HCT116 (cell line): ENCODE measurements around the gene OCSTAMP. TPM values are rescaled to one million over a fixed set of nuclear protein-coding genes. Genes with fewer than 3 reads are reported as not detected.

Source experiments
- ATAC-seq: fragments of 200-7000 bp; cut with Tn5 transposase; 2 replicates; pipeline ENCODE4 v1.9.1; 2020; ENCODE audit warnings: mild to moderate bottlenecking, moderate library complexity
- BruUV-seq: library from RNA; stranded (reverse); fragments of 400-500 nt; replicated peaks from 2 replicates; lab custom pipeline; 2021; lab: Mats Ljungman, UMichigan
- CTCF ChIA-PET: fragments of 300-600 bp; sonication (Branson Sonifier 250); formaldehyde crosslinking; loops from one replicate; lab custom pipeline; 2021; ENCODE audit warnings: antibody characterized with exemption; lab: Charles Lee
- POLR2A ChIA-PET: fragments of 300-600, 350-600 bp; sonication (Branson Sonifier 250); formaldehyde crosslinking; loops from one replicate; lab custom pipeline; 2021; ENCODE audit warnings: antibody characterized with exemption; lab: Charles Lee
- RAD21 ChIA-PET, 2 experiments: fragments of 300-600 bp; sonication (Branson Sonifier 250); formaldehyde crosslinking; loops; one replicate each; lab custom pipeline; 2023; ENCODE audit warnings: low total read pairs in 2 of 2; ENCODE audit not compliant: uncharacterized antibody in 2 of 2, unreplicated experiment in 2 of 2, low non-redundant PET in 1 of 2; lab: Charles Lee
- DNase-seq: peaks from one replicate; pipeline ENCODE4 v3.0.0-alpha.2; 2010; ENCODE audit warnings: low read depth, low spot score
- H2AFZ ChIP-seq: fragments of 200-600 bp; shearing (Covaris generic), sonication (generic); 2 replicates; pipeline ENCODE4 v1.6.1; 2017; ENCODE audit warnings: low read depth, mixed run types, mixed read lengths, antibody characterized with exemption, low read length; ENCODE audit not compliant: poor library complexity, severe bottlenecking
- H3K27ac ChIP-seq: 2 replicates; pipeline ENCODE4 v1.5.1; 2012; ENCODE audit warnings: low read depth, low read length
- H3K27me3 ChIP-seq: fragments of 200-600 bp; sonication (generic); 2 replicates; pipeline ENCODE4 v1.6.1; 2016; ENCODE audit warnings: mixed run types, low read length, mixed read lengths; ENCODE audit not compliant: insufficient read depth
- H3K36me3 ChIP-seq, 2 experiments: fragments of 200-500 bp in 1 of 2; fragments of 200-600 bp in 1 of 2; sonication (Bioruptor generic) in 1 of 2; sonication (generic) in 1 of 2; 2 replicates each; pipeline versions ENCODE4 v1.5.1 to v1.6.1; 2014 to 2016; ENCODE audit warnings: low read length in 2 of 2, inconsistent platforms in 1 of 2, mixed read lengths in 1 of 2, mixed run types in 1 of 2; ENCODE audit not compliant: insufficient read depth in 2 of 2, control insufficient read depth in 1 of 2
- H3K4me1 ChIP-seq, 2 experiments: fragments of 200-600 bp in 1 of 2; sonication (generic) in 1 of 2; 2 replicates each; pipeline versions ENCODE4 v1.5.1 to v1.6.1; 2012 to 2017; ENCODE audit warnings: low read length in 2 of 2, inconsistent platforms in 1 of 2, mild to moderate bottlenecking in 1 of 2, mixed read lengths in 1 of 2, mixed run types in 1 of 2, moderate library complexity in 1 of 2; ENCODE audit not compliant: insufficient read depth in 2 of 2, control insufficient read depth in 1 of 2
- H3K4me2 ChIP-seq: fragments of 200-600 bp; sonication (generic); 2 replicates; pipeline ENCODE4 v1.6.1; 2017; ENCODE audit warnings: mixed run types, low read length, mixed read lengths
- H3K4me3 ChIP-seq, 2 experiments: fragments of 200-600 bp in 1 of 2; sonication (generic) in 1 of 2; replicated peaks in 1 of 2; 2 replicates each; pipeline ENCODE4 v1.5.1; 2011 to 2016; ENCODE audit warnings: low read length in 2 of 2, control low read depth in 1 of 2, low read depth in 1 of 2, mild to moderate bottlenecking in 1 of 2, mixed read lengths in 1 of 2, mixed run types in 1 of 2
- H3K79me2 ChIP-seq: fragments of 200-600 bp; sonication (generic); 2 replicates; pipeline ENCODE4 v1.6.1; 2017; ENCODE audit warnings: mild to moderate bottlenecking, mixed run types, low read length, moderate library complexity, mixed read lengths; ENCODE audit not compliant: insufficient read depth
- H3K9ac ChIP-seq: fragments of 200-600 bp; sonication (generic); 2 replicates; pipeline ENCODE4 v1.6.1; 2016; ENCODE audit warnings: low read length, mixed read lengths
- H3K9me2 ChIP-seq: fragments of 200-600 bp; sonication (generic), shearing (Covaris generic); 2 replicates; pipeline ENCODE4 v1.6.1; 2017; ENCODE audit warnings: mixed run types, mild to moderate bottlenecking, moderate library complexity; ENCODE audit not compliant: insufficient read depth
- H3K9me3 ChIP-seq, 2 experiments: fragments of 200-500 bp in 1 of 2; fragments of 200-600 bp in 1 of 2; sonication (Bioruptor generic) in 1 of 2; sonication (generic) in 1 of 2; 2 replicates each; pipeline ENCODE4 v1.6.1; 2014 to 2017; ENCODE audit warnings: low read length in 2 of 2, mixed read lengths in 2 of 2, inconsistent platforms in 1 of 2, low read depth in 1 of 2, mild to moderate bottlenecking in 1 of 2, mixed run types in 1 of 2, moderate library complexity in 1 of 2; ENCODE audit not compliant: control insufficient read depth in 1 of 2, insufficient read depth in 1 of 2
- H4K20me1 ChIP-seq: fragments of 200-600 bp; sonication (generic), shearing (Covaris generic); 2 replicates; pipeline ENCODE4 v1.6.1; 2017; ENCODE audit warnings: mixed run types, mild to moderate bottlenecking, moderate library complexity; ENCODE audit not compliant: insufficient read depth
- CBX3 ChIP-seq: IDR thresholded peaks from 2 replicates; pipeline ENCODE4 v1.6.1; 2012; ENCODE audit warnings: low read depth
- CEBPB ChIP-seq: IDR thresholded peaks from 2 replicates; pipeline ENCODE4 v1.6.1; 2012; ENCODE audit warnings: low read depth
- ELF1 ChIP-seq: IDR thresholded peaks from 2 replicates; pipeline ENCODE4 v1.6.1; 2012; ENCODE audit warnings: low read depth, borderline replicate concordance
- EZH2 ChIP-seq: fragments of 200-600 bp; sonication (generic); IDR thresholded peaks from 2 replicates; pipeline ENCODE4 v1.6.1; 2017; ENCODE audit warnings: antibody characterized with exemption, mixed run types
- FOSL1 ChIP-seq: IDR thresholded peaks from 2 replicates; pipeline ENCODE4 v1.6.1; 2012; ENCODE audit warnings: low read depth
- JUND ChIP-seq: IDR thresholded peaks from 2 replicates; pipeline ENCODE4 v1.6.1; 2012
- POLR2AphosphoS5 ChIP-seq: IDR thresholded peaks from 2 replicates; pipeline ENCODE4 v1.6.1; 2011; ENCODE audit warnings: mild to moderate bottlenecking, low read depth, low read length, moderate library complexity
- RAD21 ChIP-seq: IDR thresholded peaks from 2 replicates; pipeline ENCODE4 v1.6.1; 2012; ENCODE audit warnings: low read depth, mild to moderate bottlenecking
- SRF ChIP-seq: IDR thresholded peaks from 2 replicates; pipeline ENCODE4 v1.6.1; 2012; ENCODE audit warnings: low read depth
- TCF7L2 ChIP-seq: IDR thresholded peaks from 2 replicates; pipeline ENCODE4 v1.7.0; 2011; ENCODE audit warnings: borderline replicate concordance, inconsistent platforms; ENCODE audit not compliant: insufficient read depth, insufficient read length; ENCODE audit errors: extremely low read depth
- ZFX ChIP-seq: fragments of 450-650 bp; IDR thresholded peaks from 2 replicates; pipeline ENCODE4 v1.6.1; 2017
- intact Hi-C: fragments of 100-400 bp; cut with micrococcal nuclease; formaldehyde crosslinking; loops from 2 replicates; pipeline ENCODE4 v1.10.0; 2022
- total RNA-seq: library from RNA; stranded (reverse); gene quantifications from one replicate; pipeline ENCODE4 v1.2.1, GENCODE V29; 2021; ENCODE audit not compliant: unreplicated experiment
- TF ChIP-seq, protein P1 (sequence below), 3 experiments: fragments of 200-600 bp in 1 of 3; sonication (generic) in 1 of 3; IDR thresholded peaks in 2 of 3; conservative IDR thresholded peaks in 1 of 3; 2 replicates each; pipeline ENCODE4 v1.5.1; 2012 to 2017; ENCODE audit warnings: low read depth in 2 of 3, low read length in 2 of 3, antibody characterized with exemption in 1 of 3, borderline replicate concordance in 1 of 3, control low read depth in 1 of 3, mild to moderate bottlenecking in 1 of 3, mixed read lengths in 1 of 3, mixed run types in 1 of 3, moderate library complexity in 1 of 3; ENCODE audit not compliant: insufficient read depth in 1 of 3
- TF ChIP-seq, protein P2 (sequence below): IDR thresholded peaks from 2 replicates; pipeline ENCODE4 v1.6.1; 2012; ENCODE audit warnings: low read depth
- TF ChIP-seq, protein P3 (sequence below): IDR thresholded peaks from 2 replicates; pipeline ENCODE4 v1.6.1; 2012

The OCSTAMP gene
- total RNA-seq, 1 experiment from 2014 or later = not detected

DNA sequence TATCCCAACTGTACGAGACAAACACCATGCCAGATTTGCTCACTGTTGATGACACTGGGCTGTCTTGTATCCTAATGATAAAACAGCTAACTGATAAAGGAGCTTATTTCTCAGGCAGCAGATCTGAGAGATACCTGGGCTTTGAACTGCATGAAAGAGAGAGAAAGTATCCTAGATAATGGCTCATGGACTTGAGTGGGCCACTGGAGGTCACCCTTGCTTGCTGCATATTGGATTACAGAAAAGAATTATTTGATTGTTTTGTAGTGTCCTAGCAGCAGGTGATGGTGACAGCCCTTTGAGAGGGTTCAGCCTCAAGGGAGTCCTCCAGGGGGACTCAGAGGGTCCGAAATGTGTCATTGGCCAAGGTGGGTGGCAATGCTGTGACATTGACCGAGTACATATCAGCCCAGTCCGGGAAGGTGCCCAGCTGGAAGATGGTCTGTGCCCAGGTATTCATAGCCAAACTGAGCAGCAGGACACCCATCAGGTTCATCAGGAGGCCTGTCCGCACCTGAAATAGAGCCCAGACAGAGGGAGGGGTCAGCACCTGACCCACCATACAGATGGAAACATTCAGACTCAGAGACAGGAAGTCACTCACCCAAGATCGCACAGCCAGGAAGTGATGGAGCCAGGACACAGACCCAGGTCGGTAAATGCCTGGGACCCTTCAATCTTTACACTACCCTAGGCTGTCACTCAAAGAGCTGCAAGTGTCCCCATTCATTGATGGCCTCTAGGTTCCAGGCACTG lies 9.4 kb upstream of the OCSTAMP start:
- Histone ChIP-seq H3K4me2 (no peak overlapping the region), H2AFZ (no peak overlapping the region), H3K4me1 (peaks cover 4 to 14% of the 10 kb centered on the region in 2 experiments; a peak in 2 of 4 replicates), H3K27ac (no peak overlapping the region), H3K4me3 (no peak overlapping the region), H3K9me2 (no peaks in the 10 kb centered on the region), H3K9me3 (no peaks in the 10 kb centered on the region), H4K20me1 (no peaks in the 10 kb centered on the region), H3K9ac (no peak overlapping the region), H3K36me3 (no peaks in the 10 kb centered on the region), H3K79me2 (no peaks in the 10 kb centered on the region), H3K27me3 (no peaks in the 10 kb centered on the region)
- ATAC-seq = no peak
- TF ChIP-seq, protein P1, sequence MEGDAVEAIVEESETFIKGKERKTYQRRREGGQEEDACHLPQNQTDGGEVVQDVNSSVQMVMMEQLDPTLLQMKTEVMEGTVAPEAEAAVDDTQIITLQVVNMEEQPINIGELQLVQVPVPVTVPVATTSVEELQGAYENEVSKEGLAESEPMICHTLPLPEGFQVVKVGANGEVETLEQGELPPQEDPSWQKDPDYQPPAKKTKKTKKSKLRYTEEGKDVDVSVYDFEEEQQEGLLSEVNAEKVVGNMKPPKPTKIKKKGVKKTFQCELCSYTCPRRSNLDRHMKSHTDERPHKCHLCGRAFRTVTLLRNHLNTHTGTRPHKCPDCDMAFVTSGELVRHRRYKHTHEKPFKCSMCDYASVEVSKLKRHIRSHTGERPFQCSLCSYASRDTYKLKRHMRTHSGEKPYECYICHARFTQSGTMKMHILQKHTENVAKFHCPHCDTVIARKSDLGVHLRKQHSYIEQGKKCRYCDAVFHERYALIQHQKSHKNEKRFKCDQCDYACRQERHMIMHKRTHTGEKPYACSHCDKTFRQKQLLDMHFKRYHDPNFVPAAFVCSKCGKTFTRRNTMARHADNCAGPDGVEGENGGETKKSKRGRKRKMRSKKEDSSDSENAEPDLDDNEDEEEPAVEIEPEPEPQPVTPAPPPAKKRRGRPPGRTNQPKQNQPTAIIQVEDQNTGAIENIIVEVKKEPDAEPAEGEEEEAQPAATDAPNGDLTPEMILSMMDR (IDR thresholded peaks at IDR 0.05 in 2 of 3, conservative IDR thresholded peaks at IDR 0.05 in 1 of 3; ENCODE audit: borderline replicate concordance in 1 of 3, insufficient read depth in 1 of 3, low read depth in 2 of 3, low read length in 2 of 3) = 0 out of 6 replicates have a peak, but pooled peaks of 2 of the 3 experiments have one; percentile 4 to 7
- peak; percentile 34; the same call in 1 of the 2 replicates for TF ChIP-seq RAD21
- no peak for TF ChIP-seq SRF
- no peak for TF ChIP-seq EZH2
- no peak for TF ChIP-seq ZFX
- DNase-seq = no peak
- no TSS peak for BruUV-seq
- intact Hi-C loops = loop anchor here (5.0 kb wide), 1 partner anchor 122 kb away; no protein-coding TSS in a partner anchor
- ChIA-PET CTCF (interaction anchor here (0.9 kb wide), 3 partner anchors 26 to 121 kb away, joined by 3 to 4 read pairs (median 3); no protein-coding TSS in a partner anchor), POLR2A (no interaction called here), RAD21 (interaction anchor here in 1 of 2 experiments (0.5 kb wide), 1 partner anchor 121 kb away, joined by 3 read pairs; no protein-coding TSS in a partner anchor)

DNA sequence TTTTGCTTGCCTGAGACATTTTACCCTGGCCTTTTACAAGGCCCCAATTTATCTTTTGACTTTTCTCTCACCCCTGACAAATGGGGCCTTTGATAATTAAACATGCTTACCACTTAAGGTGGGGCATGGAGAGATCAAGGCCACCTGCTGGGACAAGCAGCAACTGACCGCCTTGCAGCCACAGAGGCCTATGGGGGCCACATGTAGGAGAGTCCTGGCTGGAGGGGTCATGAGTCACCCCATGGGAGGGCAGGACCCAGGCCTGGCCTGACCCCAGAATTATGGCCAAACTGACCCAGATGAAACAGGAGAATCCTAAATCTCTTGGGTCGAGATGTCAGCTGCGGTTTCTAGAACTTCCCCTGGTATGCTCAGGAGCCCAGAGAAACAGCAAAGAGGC lies 8.5 kb upstream of the OCSTAMP start:
- no peaks in the 10 kb centered on the region for H3K9me2 ChIP-seq
- H3K4me2 ChIP-seq = no peak overlapping the region
- peaks cover 4 to 14% of the 10 kb centered on the region in 2 experiments; a peak in 2 of 4 replicates for H3K4me1 ChIP-seq
- intact Hi-C loops = no loop called here
- H3K79me2 ChIP-seq = no peaks in the 10 kb centered on the region
- H4K20me1 ChIP-seq = no peaks in the 10 kb centered on the region
- H3K4me3 ChIP-seq = no peak overlapping the region
- no peak overlapping the region for H2AFZ ChIP-seq
- H3K9ac ChIP-seq = no peak overlapping the region
- no peaks in the 10 kb centered on the region for H3K27me3 ChIP-seq
- CTCF ChIA-PET = interaction anchor here (0.9 kb wide), 3 partner anchors 27 to 121 kb away, joined by 3 to 4 read pairs (median 3); no protein-coding TSS in a partner anchor
- POLR2A ChIA-PET = no interaction called here
- DNase-seq (no peak), ATAC-seq (no peak)
- no peaks in the 10 kb centered on the region for H3K36me3 ChIP-seq
- H3K27ac ChIP-seq = no peak overlapping the region
- no TSS peak for BruUV-seq
- H3K9me3 ChIP-seq = no peaks in the 10 kb centered on the region
- RAD21 ChIA-PET = no interaction called here
- TF ChIP-seq, protein P2, sequence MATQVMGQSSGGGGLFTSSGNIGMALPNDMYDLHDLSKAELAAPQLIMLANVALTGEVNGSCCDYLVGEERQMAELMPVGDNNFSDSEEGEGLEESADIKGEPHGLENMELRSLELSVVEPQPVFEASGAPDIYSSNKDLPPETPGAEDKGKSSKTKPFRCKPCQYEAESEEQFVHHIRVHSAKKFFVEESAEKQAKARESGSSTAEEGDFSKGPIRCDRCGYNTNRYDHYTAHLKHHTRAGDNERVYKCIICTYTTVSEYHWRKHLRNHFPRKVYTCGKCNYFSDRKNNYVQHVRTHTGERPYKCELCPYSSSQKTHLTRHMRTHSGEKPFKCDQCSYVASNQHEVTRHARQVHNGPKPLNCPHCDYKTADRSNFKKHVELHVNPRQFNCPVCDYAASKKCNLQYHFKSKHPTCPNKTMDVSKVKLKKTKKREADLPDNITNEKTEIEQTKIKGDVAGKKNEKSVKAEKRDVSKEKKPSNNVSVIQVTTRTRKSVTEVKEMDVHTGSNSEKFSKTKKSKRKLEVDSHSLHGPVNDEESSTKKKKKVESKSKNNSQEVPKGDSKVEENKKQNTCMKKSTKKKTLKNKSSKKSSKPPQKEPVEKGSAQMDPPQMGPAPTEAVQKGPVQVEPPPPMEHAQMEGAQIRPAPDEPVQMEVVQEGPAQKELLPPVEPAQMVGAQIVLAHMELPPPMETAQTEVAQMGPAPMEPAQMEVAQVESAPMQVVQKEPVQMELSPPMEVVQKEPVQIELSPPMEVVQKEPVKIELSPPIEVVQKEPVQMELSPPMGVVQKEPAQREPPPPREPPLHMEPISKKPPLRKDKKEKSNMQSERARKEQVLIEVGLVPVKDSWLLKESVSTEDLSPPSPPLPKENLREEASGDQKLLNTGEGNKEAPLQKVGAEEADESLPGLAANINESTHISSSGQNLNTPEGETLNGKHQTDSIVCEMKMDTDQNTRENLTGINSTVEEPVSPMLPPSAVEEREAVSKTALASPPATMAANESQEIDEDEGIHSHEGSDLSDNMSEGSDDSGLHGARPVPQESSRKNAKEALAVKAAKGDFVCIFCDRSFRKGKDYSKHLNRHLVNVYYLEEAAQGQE = no peak
- TF ChIP-seq FOSL1 = no peak
- TF ChIP-seq JUND = no peak
- TF ChIP-seq, protein P3, sequence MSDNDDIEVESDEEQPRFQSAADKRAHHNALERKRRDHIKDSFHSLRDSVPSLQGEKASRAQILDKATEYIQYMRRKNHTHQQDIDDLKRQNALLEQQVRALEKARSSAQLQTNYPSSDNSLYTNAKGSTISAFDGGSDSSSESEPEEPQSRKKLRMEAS = no peak
- TF ChIP-seq ZFX = no peak
- TF ChIP-seq ELF1 = no peak
- no peak for TF ChIP-seq TCF7L2
- TF ChIP-seq CEBPB = no peak
- no peak for TF ChIP-seq EZH2
- no peak for TF ChIP-seq CBX3
- no peak for TF ChIP-seq RAD21
- no peak for TF ChIP-seq POLR2AphosphoS5
